Thyroid gland (tissue), 4 donors: ENCODE results near the gene TTI1. TPM values are rescaled to one million over a fixed set of nuclear protein-coding genes. Genes with fewer than 3 reads are reported as not detected.

Source experiments
- DNase-seq, 2 donors: peaks; one replicate each; pipeline ENCODE4 v3.0.0-alpha.2; 2019
- H3K27ac ChIP-seq, 3 donors: fragments of 200-600 bp; sonication (generic); 1 replicate in 2 of 3; 2 replicates in 1 of 3; pipeline ENCODE4 v1.5.1; 2016 to 2019; ENCODE audit warnings: mild to moderate bottlenecking in 1 of 3, moderate library complexity in 1 of 3
- H3K27me3 ChIP-seq: fragments of 200-600 bp; sonication (generic); one replicate; pipeline ENCODE4 v1.5.1; 2019
- H3K36me3 ChIP-seq, 2 donors: fragments of 200-600 bp; sonication (generic); one replicate each; pipeline ENCODE4 v1.5.1; 2016 to 2019
- H3K4me1 ChIP-seq, 2 donors: fragments of 200-600 bp; sonication (generic); one replicate each; pipeline ENCODE4 v1.5.1; 2017 to 2019
- H3K4me3 ChIP-seq, 3 donors: fragments of 200-600 bp; sonication (generic); replicated peaks in 1 of 3; 1 replicate in 2 of 3; 2 replicates in 1 of 3; pipeline ENCODE4 v1.5.1; 2016; ENCODE audit warnings: mild to moderate bottlenecking in 1 of 3
- H3K9me3 ChIP-seq: fragments of 200-600 bp; sonication (generic); one replicate; pipeline ENCODE4 v1.5.1; 2017
- POLR2A ChIP-seq, 2 donors: fragments of 450-650 bp; IDR thresholded peaks; one replicate each; pipeline ENCODE4 v1.6.1; 2017; ENCODE audit warnings: antibody characterized with exemption in 2 of 2, mild to moderate bottlenecking in 2 of 2, moderate library complexity in 1 of 2
- WGBS, 2 donors: methylation state at CpG; one replicate each; pipeline ENCODE4 v1.1.5; 2017; 5-methylcytosine and 5-hydroxymethylcytosine counted together
- intact Hi-C: fragments of 100-400 bp; cut with DNase I; formaldehyde crosslinking; loops from one replicate; pipeline ENCODE4 v1.15.1; 2023
- total RNA-seq, 4 donors: library from RNA; depleted of rRNA; stranded (reverse); fragments of >200 nt; gene quantifications; one replicate each; pipeline ENCODE4 v1.2.3, GENCODE V29; 2016
- TF ChIP-seq, protein P1 (sequence below), 6 experiments: fragments of 200-600 bp in 3 of 6; fragments of 450-650 bp in 3 of 6; sonication (generic) in 3 of 6; IDR thresholded peaks; one replicate each; pipeline ENCODE4 v1.5.1; 2016 to 2019; ENCODE audit warnings: antibody characterized with exemption in 6 of 6, mild to moderate bottlenecking in 2 of 6, inconsistent platforms in 1 of 6, moderate library complexity in 1 of 6

Gene TTI1
- total RNA-seq, 4 donors from 2014 or later: 23.0 to 45.0 (median 30.1) TPM

DNA sequence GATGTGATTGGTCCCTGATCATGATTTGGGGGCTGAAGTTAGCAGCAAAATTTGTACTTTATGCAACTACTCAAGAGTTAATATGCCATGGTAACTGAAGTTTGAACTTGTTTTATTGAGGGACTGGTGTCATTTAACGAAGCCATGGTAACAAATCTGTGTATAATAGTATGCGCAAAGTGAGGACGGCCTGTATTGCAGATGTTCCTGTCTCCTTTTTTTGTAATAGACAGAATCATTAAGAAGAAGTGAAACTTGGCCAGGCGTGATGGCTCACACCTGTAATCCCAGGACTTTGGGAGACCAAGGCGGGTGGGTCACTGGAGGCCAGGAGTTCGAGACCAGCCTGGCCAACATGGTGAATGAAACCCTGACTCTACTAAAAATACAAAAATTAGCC, 22.6 kb upstream of the TTI1 start:
- intact Hi-C loops: loop anchor here (2.0 to 5.0 kb wide), 2 partner anchors 111 to 167 kb away; partner anchors contain the start of gene TGM2
- H3K9me3 ChIP-seq: no peaks in the 10 kb centered on the region
- H3K27me3 ChIP-seq: no peaks in the 10 kb centered on the region
- H3K4me1 ChIP-seq: no peaks in the 10 kb centered on the region
- peaks cover 16 to 24% of the 10 kb centered on the region in 2 donors for H3K36me3 ChIP-seq
- H3K27ac ChIP-seq: no peak overlapping the region
- no peak overlapping the region for H3K4me3 ChIP-seq
- no peak for DNase-seq
- no peak for TF ChIP-seq POLR2A (IDR thresholded peaks at IDR 0.05)
- TF ChIP-seq, protein P1, sequence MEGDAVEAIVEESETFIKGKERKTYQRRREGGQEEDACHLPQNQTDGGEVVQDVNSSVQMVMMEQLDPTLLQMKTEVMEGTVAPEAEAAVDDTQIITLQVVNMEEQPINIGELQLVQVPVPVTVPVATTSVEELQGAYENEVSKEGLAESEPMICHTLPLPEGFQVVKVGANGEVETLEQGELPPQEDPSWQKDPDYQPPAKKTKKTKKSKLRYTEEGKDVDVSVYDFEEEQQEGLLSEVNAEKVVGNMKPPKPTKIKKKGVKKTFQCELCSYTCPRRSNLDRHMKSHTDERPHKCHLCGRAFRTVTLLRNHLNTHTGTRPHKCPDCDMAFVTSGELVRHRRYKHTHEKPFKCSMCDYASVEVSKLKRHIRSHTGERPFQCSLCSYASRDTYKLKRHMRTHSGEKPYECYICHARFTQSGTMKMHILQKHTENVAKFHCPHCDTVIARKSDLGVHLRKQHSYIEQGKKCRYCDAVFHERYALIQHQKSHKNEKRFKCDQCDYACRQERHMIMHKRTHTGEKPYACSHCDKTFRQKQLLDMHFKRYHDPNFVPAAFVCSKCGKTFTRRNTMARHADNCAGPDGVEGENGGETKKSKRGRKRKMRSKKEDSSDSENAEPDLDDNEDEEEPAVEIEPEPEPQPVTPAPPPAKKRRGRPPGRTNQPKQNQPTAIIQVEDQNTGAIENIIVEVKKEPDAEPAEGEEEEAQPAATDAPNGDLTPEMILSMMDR (IDR thresholded peaks at IDR 0.05): no peak
- WGBS, 2 donors: 91 to 95% methylated on average over 6 of the region's 6 CpGs

DNA sequence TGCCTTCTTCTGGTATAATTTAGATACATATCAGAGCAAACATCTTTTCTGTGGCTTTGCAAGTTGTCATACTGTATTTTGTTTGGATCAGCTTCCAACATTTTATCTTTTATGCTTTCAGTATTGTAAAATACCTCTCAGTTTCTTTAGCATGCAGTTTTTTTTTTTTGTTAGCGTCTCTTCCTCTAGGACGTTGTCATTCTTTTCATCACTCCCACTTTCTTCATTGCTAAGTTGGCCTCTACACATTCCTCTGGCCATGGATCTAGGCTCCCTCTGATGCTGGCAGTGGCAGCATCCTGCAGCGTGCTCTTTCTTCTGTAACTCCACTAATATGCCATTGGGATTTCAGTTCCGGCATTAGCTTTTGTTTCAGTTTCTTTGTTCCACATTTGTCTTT, 22.0 kb upstream of the TTI1 start:
- TF ChIP-seq, protein P1 (IDR thresholded peaks at IDR 0.05): no peak
- TF ChIP-seq POLR2A (IDR thresholded peaks at IDR 0.05): no peak
- Histone ChIP-seq H3K9me3 (no peaks in the 10 kb centered on the region), H3K27me3 (no peaks in the 10 kb centered on the region), H3K4me1 (peaks cover 2% of the 10 kb centered on the region in 2 donors), H3K36me3 (peaks cover 11 to 19% of the 10 kb centered on the region in 2 donors), H3K27ac (no peak overlapping the region), H3K4me3 (no peak overlapping the region)
- no peak for DNase-seq
- 73 to 82% methylated on average over 4 of the region's 4 CpGs for WGBS, 2 donors
- intact Hi-C loops: loop anchor here (5.0 kb wide), 1 partner anchor 112 kb away; the partner anchor contains the start of gene TGM2

DNA sequence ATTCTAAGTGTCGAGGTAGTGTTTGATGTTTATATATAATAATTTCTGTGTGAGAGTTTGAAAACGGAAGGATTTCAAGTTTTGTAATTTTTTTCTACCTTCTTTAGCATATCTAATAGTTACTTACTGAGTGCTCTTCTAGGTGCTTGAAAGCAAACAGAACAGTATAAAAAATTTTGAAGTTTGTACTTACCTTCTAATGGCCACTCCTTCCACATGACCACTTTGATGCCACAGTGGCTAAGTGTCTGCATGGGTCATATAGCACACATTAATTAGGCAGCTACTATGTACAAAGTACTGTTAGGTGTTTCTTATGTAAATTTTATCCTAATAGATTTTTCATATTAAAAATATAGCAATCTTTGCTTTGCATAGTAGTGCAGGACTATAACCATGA, 21.4 kb upstream of the TTI1 start:
- peaks cover 9% of the 10 kb centered on the region in 2 donors for H3K4me1 ChIP-seq
- no peaks in the 10 kb centered on the region for H3K27me3 ChIP-seq
- H3K4me3 ChIP-seq: no peak overlapping the region
- WGBS, 2 donors: 86 to 93% methylated on average over 2 of the region's 2 CpGs
- no peak for TF ChIP-seq POLR2A (IDR thresholded peaks at IDR 0.05)
- TF ChIP-seq, protein P1 (IDR thresholded peaks at IDR 0.05): no peak
- no peak for DNase-seq
- peaks cover 5 to 20% of the 10 kb centered on the region in 2 donors for H3K36me3 ChIP-seq
- no peak overlapping the region for H3K27ac ChIP-seq
- no peaks in the 10 kb centered on the region for H3K9me3 ChIP-seq
- intact Hi-C loops: loop anchor here (5.0 kb wide), 1 partner anchor 113 kb away; the partner anchor contains the start of gene TGM2

GRCh38 chr20:38052870-38053269, 19.6 kb upstream of the TTI1 start:
- H3K4me1 ChIP-seq: peaks cover 9 to 10% of the 10 kb centered on the region in 2 donors
- no peaks in the 10 kb centered on the region for H3K9me3 ChIP-seq
- DNase-seq: no peak
- no peaks in the 10 kb centered on the region for H3K27me3 ChIP-seq
- H3K27ac ChIP-seq: no peak overlapping the region
- WGBS, 2 donors: 80 to 95% methylated on average over 2 of the region's 2 CpGs
- H3K4me3 ChIP-seq: no peak overlapping the region
- no peak for TF ChIP-seq POLR2A (IDR thresholded peaks at IDR 0.05)
- TF ChIP-seq, protein P1 (IDR thresholded peaks at IDR 0.05): no peak
- intact Hi-C loops: no loop called here
- H3K36me3 ChIP-seq: peaks cover 11 to 14% of the 10 kb centered on the region in 2 donors

DNA sequence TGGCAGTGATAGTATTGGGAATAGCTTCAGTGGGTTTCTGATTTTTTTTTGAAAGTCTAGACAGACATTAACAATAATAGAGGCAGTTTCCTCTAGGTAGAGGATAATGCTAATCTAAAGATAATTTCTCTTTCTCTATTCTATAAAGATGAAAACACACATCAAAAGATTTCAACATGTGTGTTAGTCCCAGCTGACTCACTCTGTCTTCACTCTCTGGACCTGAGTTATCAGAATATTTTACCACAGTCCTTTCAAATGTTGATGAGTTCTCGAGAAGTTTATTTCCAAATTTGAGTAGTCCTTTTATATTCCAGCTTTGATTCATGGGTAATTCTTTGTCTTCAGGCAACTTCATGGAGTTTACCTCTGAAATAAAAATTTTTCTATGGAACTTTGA, 17.4 kb upstream of the TTI1 start:
- H3K4me1 ChIP-seq: peaks cover 9 to 10% of the 10 kb centered on the region in 2 donors
- intact Hi-C loops: no loop called here
- WGBS, 2 donors: 91 to 98% methylated on average over 1 of the region's 1 CpG

More for the DNA sequence above, 17.4 kb upstream of the TTI1 start:
- no peaks in the 10 kb centered on the region for H3K27me3 ChIP-seq
- no peak for DNase-seq
- no peaks in the 10 kb centered on the region for H3K9me3 ChIP-seq
- TF ChIP-seq, protein P1 (IDR thresholded peaks at IDR 0.05): no peak
- TF ChIP-seq POLR2A (IDR thresholded peaks at IDR 0.05): no peak
- peaks cover 11 to 16% of the 10 kb centered on the region in 2 donors for H3K36me3 ChIP-seq
- no peak overlapping the region for H3K4me3 ChIP-seq
- no peak overlapping the region for H3K27ac ChIP-seq
